Measurements from ENCODE around the gene PDZRN3. TPM values are rescaled to one million over a fixed set of nuclear protein-coding genes. Genes with fewer than 3 reads are reported as not detected.

PDZRN3 gene
- polyA plus RNA-seq, 1 of the 3 experiments (the other 2 are of a cell fraction): 10.3 TPM

GRCh38 chr3:73555076-73555475 lies 69.7 kb downstream of the PDZRN3 start:
- Histone ChIP-seq H3K9ac (no peak overlapping the region), H3F3A (replicated peaks; ENCODE audit: insufficient read depth) (peaks cover 6% of the 10 kb centered on the region), H2AFZ (ENCODE audit: low read depth) (no peak overlapping the region), H3K9me2 (no peaks in the 10 kb centered on the region), H4K20me1 (ENCODE audit: insufficient read depth) (no peaks in the 10 kb centered on the region; the same call in 1 of the 2 replicates), H3K4me3 (ENCODE audit: low read depth in 2 of 2, low read length in 1 of 2) (no peak overlapping the region), H3K4me1 (ENCODE audit: control insufficient read depth in 1 of 2, insufficient read depth in 2 of 2, low read depth in 1 of 2, low read length in 1 of 2) (peaks cover 11 to 19% of the 10 kb centered on the region in 2 experiments), H3K79me2 (ENCODE audit: insufficient read depth) (peaks cover 84% of the 10 kb centered on the region), H3K27me3 (ENCODE audit: insufficient read depth) (no peaks in the 10 kb centered on the region), H3K27ac (ENCODE audit: low read depth in 2 of 2, low read length in 1 of 2) (no peak overlapping the region; a peak in 1 of 4 replicates), H3K36me3 (replicated peaks in 1 of 2; ENCODE audit: control insufficient read depth in 1 of 2, insufficient read depth in 2 of 2, low read length in 1 of 2) (peaks cover 0 to 5% of the 10 kb centered on the region in 2 experiments), H3K4me2 (no peak overlapping the region), H3K9me3 (no peaks in the 10 kb centered on the region)
- DNase-seq: no peak
- CTCF ChIA-PET: no interaction called here
- POLR2A ChIA-PET: no interaction called here
- 83% methylated on average over 2 of the region's 2 CpGs for WGBS (ENCODE audit: low lambda C conversion rate)
- TF ChIP-seq JUND (IDR thresholded peaks at IDR 0.05) (no peak), RFX5 (IDR thresholded peaks at IDR 0.05; ENCODE audit: low read length) (no peak), SMC3 (IDR thresholded peaks at IDR 0.05; ENCODE audit: low read depth, low read length) (no peak), TCF12 (IDR thresholded peaks at IDR 0.05) (no peak), FOSL2 (IDR thresholded peaks at IDR 0.05; ENCODE audit: borderline replicate concordance, low read depth) (no peak), CTCF (IDR thresholded peaks at IDR 0.05) (no peak), RAD21 (IDR thresholded peaks at IDR 0.05; ENCODE audit: low read length) (no peak), USF2 (IDR thresholded peaks at IDR 0.05; ENCODE audit: borderline replicate concordance, low read depth, low read length) (no peak), MAX (IDR thresholded peaks at IDR 0.05; ENCODE audit: low read depth) (no peak), MXI1 (IDR thresholded peaks at IDR 0.05; ENCODE audit: low read depth, low read length) (no peak)

GRCh38 chr3:73552700-73553099 lies 72.0 kb downstream of the PDZRN3 start:
- DNase-seq: no peak
- peaks cover 0 to 5% of the 10 kb centered on the region in 2 experiments for H3K36me3 ChIP-seq (replicated peaks in 1 of 2; ENCODE audit: control insufficient read depth in 1 of 2, insufficient read depth in 2 of 2, low read length in 1 of 2)
- WGBS (ENCODE audit: low lambda C conversion rate): 53% methylated on average over 4 of the region's 4 CpGs
- POLR2A ChIA-PET: no interaction called here
- H3K4me2 ChIP-seq: no peak overlapping the region
- peaks cover 19% of the 10 kb centered on the region for H3F3A ChIP-seq (replicated peaks; ENCODE audit: insufficient read depth)
- peaks cover 91% of the 10 kb centered on the region for H3K79me2 ChIP-seq (ENCODE audit: insufficient read depth)
- H3K9ac ChIP-seq: no peak overlapping the region
- no peak overlapping the region for H2AFZ ChIP-seq (ENCODE audit: low read depth)
- H4K20me1 ChIP-seq (ENCODE audit: insufficient read depth): no peaks in the 10 kb centered on the region; the same call in 1 of the 2 replicates
- H3K9me2 ChIP-seq: no peaks in the 10 kb centered on the region
- 0 out of 4 replicates have a peak overlapping the region, but pooled peaks of 1 of the 2 experiments have one; percentile 4 for H3K27ac ChIP-seq (ENCODE audit: low read depth in 2 of 2, low read length in 1 of 2)
- H3K27me3 ChIP-seq (ENCODE audit: insufficient read depth): no peaks in the 10 kb centered on the region
- TF ChIP-seq FOSL2 (IDR thresholded peaks at IDR 0.05; ENCODE audit: borderline replicate concordance, low read depth) (peak; percentile 80), JUND (IDR thresholded peaks at IDR 0.05) (peak; percentile 75), TEAD4 (IDR thresholded peaks at IDR 0.05; ENCODE audit: borderline replicate concordance, insufficient read depth) (no peak), RXRA (IDR thresholded peaks at IDR 0.05; ENCODE audit: borderline replicate concordance, low read depth) (no peak)
- no peaks in the 10 kb centered on the region for H3K9me3 ChIP-seq
- H3K4me3 ChIP-seq (ENCODE audit: low read depth in 2 of 2, low read length in 1 of 2): no peak overlapping the region
- CTCF ChIA-PET: no interaction called here
- peaks cover 24 to 27% of the 10 kb centered on the region in 2 experiments for H3K4me1 ChIP-seq (ENCODE audit: control insufficient read depth in 1 of 2, insufficient read depth in 2 of 2, low read depth in 1 of 2, low read length in 1 of 2)

All from SK-N-SH (cell line).